HepG2 (cell line): ENCODE results near the gene SIRT7. TPM values are rescaled to one million over a fixed set of nuclear protein-coding genes. Genes with fewer than 3 reads are reported as not detected.

Experiments used
- AHDC1 ChIP-seq: sonication (generic); formaldehyde crosslinking; IDR thresholded peaks from 2 replicates; pipeline ENCODE4 v1.5.1; 2020; ENCODE audit warnings: mild to moderate bottlenecking, missing genetic modification reagents, borderline replicate concordance
- ATF7 ChIP-seq, 2 experiments: fragments of 450-650 bp in 1 of 2; sonication (generic) in 1 of 2; formaldehyde crosslinking in 1 of 2; IDR thresholded peaks; 2 replicates each; pipeline versions ENCODE4 v1.4.0 to v1.6.1; 2016 to 2020; ENCODE audit warnings: antibody characterized with exemption in 1 of 2, mild to moderate bottlenecking in 1 of 2, missing genetic modification reagents in 1 of 2
- HNF1B ChIP-seq: sonication (generic); formaldehyde crosslinking; IDR thresholded peaks from 2 replicates; pipeline ENCODE4 v1.5.1; 2020; ENCODE audit warnings: mild to moderate bottlenecking, moderate library complexity, missing genetic modification reagents
- MTA3 ChIP-seq: sonication (generic); formaldehyde crosslinking; IDR thresholded peaks from 2 replicates; pipeline ENCODE4 v1.4.0; 2020; ENCODE audit warnings: missing genetic modification reagents
- NCOA1 ChIP-seq: sonication (generic); formaldehyde crosslinking; IDR thresholded peaks from 2 replicates; pipeline ENCODE4 v1.9.0; 2021; ENCODE audit warnings: missing genetic modification reagents
- RAD21 ChIP-seq: fragments of 450-650 bp; formaldehyde crosslinking; IDR thresholded peaks from 2 replicates; pipeline ENCODE4 v1.5.0; 2020; ENCODE audit warnings: mild to moderate bottlenecking
- ZBTB39 ChIP-seq: sonication (generic); formaldehyde crosslinking; IDR thresholded peaks from 2 replicates; pipeline ENCODE4 v1.5.0; 2020; ENCODE audit warnings: missing genetic modification reagents
- ZBTB8A ChIP-seq: sonication (generic); formaldehyde crosslinking; IDR thresholded peaks from 2 replicates; pipeline ENCODE4 v1.4.0; 2020; ENCODE audit warnings: mild to moderate bottlenecking, low read depth, missing genetic modification reagents, borderline replicate concordance
- ZNF484 ChIP-seq: sonication (generic); formaldehyde crosslinking; IDR thresholded peaks from 2 replicates; pipeline ENCODE4 v1.5.1; 2020; ENCODE audit warnings: mild to moderate bottlenecking, low read depth, missing genetic modification reagents, borderline replicate concordance
- polyA plus RNA-seq, 8 experiments: library from polyadenylated mRNA; depleted of rRNA in 3 of 8; stranded (reverse) in 7 of 8; unstranded in 1 of 8; fragments of >200 nt; fragmentation: Illumina TruSeq in 4 of 8; extraction: Trizol in 4 of 8; gene quantifications; 2 replicates each; pipeline versions ENCODE4 v1.2.1 to v1.2.3, GENCODE V29; 2011 to 2016; ENCODE audit warnings: low read depth in 4 of 8, missing spikeins in 1 of 8, mixed read lengths in 1 of 8; ENCODE audit not compliant: insufficient read depth in 1 of 8
- total RNA-seq, 5 experiments: library from RNA; depleted of rRNA; stranded (reverse); fragments of >200 nt; fragmentation: Illumina TruSeq; extraction: Trizol; gene quantifications; 2 replicates each; pipeline ENCODE4 v1.2.3, GENCODE V29; 2016; ENCODE audit warnings: low read depth in 1 of 5
- TF ChIP-seq, protein P1 (sequence below): sonication (generic); formaldehyde crosslinking; IDR thresholded peaks from 2 replicates; pipeline ENCODE4 v1.4.0; 2020; ENCODE audit warnings: missing genetic modification reagents
- TF ChIP-seq, protein P2 (sequence below): sonication (generic); formaldehyde crosslinking; IDR thresholded peaks from 2 replicates; pipeline ENCODE4 v1.9.0; 2021; ENCODE audit warnings: missing genetic modification reagents, borderline replicate concordance

Gene SIRT7
- total and polyA plus RNA-seq, 2 of the 13 experiments (the other 11 are each of a cell fraction or from before 2014, with no cell fraction given): 8.3 to 24.8 TPM

GRCh38 chr17:81961521-81962498 is 43.8 kb upstream of the SIRT7 start (continued):
- TF ChIP-seq AHDC1 (CRISPR knock-in tag): no peak
- TF ChIP-seq RAD21 (CRISPR knock-in tag): peak; percentile 17; the same call in 1 of the 2 replicates
- TF ChIP-seq, protein P1, sequence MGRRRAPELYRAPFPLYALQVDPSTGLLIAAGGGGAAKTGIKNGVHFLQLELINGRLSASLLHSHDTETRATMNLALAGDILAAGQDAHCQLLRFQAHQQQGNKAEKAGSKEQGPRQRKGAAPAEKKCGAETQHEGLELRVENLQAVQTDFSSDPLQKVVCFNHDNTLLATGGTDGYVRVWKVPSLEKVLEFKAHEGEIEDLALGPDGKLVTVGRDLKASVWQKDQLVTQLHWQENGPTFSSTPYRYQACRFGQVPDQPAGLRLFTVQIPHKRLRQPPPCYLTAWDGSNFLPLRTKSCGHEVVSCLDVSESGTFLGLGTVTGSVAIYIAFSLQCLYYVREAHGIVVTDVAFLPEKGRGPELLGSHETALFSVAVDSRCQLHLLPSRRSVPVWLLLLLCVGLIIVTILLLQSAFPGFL (CRISPR knock-in tag): no peak
- no peak for TF ChIP-seq ZBTB39 (CRISPR knock-in tag)
- TF ChIP-seq NCOA1 (CRISPR knock-in tag): no peak
- no peak for TF ChIP-seq ZBTB8A (CRISPR knock-in tag)
- TF ChIP-seq MTA3 (CRISPR knock-in tag): no peak
- no peak for TF ChIP-seq HNF1B (CRISPR knock-in tag)
- TF ChIP-seq ATF7 (IDR thresholded peaks at IDR 0.05): no peak
- TF ChIP-seq ATF7 (CRISPR knock-in tag; IDR thresholded peaks at IDR 0.05): no peak
- TF ChIP-seq, protein P2, sequence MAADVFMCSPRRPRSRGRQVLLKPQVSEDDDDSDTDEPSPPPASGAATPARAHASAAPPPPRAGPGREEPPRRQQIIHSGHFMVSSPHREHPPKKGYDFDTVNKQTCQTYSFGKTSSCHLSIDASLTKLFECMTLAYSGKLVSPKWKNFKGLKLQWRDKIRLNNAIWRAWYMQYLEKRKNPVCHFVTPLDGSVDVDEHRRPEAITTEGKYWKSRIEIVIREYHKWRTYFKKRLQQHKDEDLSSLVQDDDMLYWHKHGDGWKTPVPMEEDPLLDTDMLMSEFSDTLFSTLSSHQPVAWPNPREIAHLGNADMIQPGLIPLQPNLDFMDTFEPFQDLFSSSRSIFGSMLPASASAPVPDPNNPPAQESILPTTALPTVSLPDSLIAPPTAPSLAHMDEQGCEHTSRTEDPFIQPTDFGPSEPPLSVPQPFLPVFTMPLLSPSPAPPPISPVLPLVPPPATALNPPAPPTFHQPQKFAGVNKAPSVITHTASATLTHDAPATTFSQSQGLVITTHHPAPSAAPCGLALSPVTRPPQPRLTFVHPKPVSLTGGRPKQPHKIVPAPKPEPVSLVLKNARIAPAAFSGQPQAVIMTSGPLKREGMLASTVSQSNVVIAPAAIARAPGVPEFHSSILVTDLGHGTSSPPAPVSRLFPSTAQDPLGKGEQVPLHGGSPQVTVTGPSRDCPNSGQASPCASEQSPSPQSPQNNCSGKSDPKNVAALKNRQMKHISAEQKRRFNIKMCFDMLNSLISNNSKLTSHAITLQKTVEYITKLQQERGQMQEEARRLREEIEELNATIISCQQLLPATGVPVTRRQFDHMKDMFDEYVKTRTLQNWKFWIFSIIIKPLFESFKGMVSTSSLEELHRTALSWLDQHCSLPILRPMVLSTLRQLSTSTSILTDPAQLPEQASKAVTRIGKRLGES: 0 out of 2 replicates have a peak, but pooled peaks have one; percentile 20
- no peak for TF ChIP-seq ZNF484 (CRISPR knock-in tag)
